ENCODE measurements around the gene FANCI.

- TF ChIP-seq CTCF (IDR thresholded peaks at IDR 0.05; ENCODE audit: low read depth, low read length) (no peak), EZH2phosphoT487 (IDR thresholded peaks at IDR 0.05; ENCODE audit: low read depth) (no peak)
These were observed 40.0 kb upstream of the FANCI start for GRCh38 chr15:89203705-89204273.

Measured in OCI-LY3 (cell line).